Activated gamma-delta T cell (primary cell): ENCODE measurements around the gene MAP2.

ENCODE experiments used
- DNase-seq: peaks from one replicate; lab custom pipeline; 2025; lab: John Stamatoyannopoulos, UW
- total RNA-seq, 2 donors: gene quantifications; one replicate each; lab custom pipeline; 2026; lab: John Stamatoyannopoulos, UW

The MAP2 gene, protein sequence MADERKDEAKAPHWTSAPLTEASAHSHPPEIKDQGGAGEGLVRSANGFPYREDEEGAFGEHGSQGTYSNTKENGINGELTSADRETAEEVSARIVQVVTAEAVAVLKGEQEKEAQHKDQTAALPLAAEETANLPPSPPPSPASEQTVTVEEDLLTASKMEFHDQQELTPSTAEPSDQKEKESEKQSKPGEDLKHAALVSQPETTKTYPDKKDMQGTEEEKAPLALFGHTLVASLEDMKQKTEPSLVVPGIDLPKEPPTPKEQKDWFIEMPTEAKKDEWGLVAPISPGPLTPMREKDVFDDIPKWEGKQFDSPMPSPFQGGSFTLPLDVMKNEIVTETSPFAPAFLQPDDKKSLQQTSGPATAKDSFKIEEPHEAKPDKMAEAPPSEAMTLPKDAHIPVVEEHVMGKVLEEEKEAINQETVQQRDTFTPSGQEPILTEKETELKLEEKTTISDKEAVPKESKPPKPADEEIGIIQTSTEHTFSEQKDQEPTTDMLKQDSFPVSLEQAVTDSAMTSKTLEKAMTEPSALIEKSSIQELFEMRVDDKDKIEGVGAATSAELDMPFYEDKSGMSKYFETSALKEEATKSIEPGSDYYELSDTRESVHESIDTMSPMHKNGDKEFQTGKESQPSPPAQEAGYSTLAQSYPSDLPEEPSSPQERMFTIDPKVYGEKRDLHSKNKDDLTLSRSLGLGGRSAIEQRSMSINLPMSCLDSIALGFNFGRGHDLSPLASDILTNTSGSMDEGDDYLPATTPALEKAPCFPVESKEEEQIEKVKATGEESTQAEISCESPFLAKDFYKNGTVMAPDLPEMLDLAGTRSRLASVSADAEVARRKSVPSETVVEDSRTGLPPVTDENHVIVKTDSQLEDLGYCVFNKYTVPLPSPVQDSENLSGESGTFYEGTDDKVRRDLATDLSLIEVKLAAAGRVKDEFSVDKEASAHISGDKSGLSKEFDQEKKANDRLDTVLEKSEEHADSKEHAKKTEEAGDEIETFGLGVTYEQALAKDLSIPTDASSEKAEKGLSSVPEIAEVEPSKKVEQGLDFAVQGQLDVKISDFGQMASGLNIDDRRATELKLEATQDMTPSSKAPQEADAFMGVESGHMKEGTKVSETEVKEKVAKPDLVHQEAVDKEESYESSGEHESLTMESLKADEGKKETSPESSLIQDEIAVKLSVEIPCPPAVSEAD (N-terminal part only)
- 0.20 to 0.31 reads per million in 2 donors for total RNA-seq

DNA sequence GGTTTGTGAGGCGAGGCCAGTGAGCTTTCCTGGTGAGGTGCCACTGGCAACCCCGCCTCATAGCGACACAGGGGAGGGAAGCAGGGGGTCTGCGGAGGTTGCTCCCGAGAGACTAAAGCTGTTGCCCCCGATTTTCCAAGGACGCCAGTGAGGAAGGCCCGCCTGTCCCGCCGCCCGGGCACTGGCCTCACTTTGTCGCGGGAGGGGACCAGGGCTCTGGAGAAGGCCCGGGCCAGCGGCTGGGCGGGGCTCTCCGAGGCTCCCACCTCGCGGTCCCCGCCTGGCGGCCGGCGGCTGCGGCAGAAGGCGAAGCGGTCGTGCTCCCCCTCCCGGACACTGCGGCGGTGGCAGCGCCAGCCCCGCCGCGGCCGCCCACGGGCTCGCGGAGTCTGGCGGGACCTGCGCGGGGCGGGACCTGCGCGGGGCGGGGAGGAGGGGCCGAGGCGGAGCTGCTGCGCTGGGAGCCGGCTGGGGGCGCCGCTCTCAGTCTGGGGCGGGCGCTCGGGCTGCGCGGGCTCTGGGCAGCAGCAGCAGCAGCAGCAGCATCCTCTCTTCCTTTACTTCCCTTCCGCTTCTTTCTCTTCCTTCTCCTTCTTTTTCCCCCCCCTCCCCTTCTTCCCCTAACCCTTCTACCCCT, at the start of gene MAP2:
MAP2 (plus strand) TSS at position 486 of the 637 bp plus-strand sequence. CDS start 229,124 bp downstream, outside the sequence.
- DNase-seq, result peak; percentile 20

DNA sequence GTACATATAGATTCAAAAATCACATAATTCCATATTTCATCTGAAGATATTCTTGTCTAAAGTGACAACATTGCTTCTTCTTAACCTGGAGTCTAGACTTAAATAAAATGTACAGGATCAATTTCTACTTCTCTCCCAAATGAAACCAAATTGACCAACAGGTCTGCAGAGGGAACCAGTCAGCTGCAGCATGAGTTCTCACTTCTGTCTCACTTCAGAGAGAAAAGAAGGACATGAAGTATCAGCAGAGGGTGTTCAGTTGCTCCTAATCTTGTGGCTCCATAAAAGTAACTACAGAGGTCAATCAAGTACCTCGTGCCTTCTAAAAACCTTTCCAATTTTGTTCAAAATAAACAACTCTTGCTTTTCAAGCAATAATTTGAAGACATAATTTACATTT, 47.2 kb upstream of the MAP2 start:
- no peak for DNase-seq

DNA sequence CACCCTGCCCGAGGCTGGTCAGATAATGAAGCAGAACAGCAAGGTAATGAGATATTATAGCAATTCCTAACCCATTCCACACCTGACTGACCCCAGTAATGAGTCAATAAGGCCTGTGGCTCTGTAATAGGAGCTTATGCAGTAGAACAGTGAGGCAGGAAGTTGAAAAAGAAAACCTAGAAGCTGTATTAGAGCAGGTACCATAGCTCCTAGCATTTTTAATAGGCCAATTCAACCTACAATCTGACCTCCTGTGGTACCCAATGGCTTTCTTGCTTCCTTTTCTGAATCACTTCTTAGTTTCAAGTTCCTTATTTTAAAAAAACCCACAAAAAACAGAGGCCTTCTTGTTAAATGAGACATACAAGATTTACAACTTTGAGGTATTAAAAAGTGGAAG, 43.6 kb upstream of the MAP2 start:
- no peak for DNase-seq

DNA sequence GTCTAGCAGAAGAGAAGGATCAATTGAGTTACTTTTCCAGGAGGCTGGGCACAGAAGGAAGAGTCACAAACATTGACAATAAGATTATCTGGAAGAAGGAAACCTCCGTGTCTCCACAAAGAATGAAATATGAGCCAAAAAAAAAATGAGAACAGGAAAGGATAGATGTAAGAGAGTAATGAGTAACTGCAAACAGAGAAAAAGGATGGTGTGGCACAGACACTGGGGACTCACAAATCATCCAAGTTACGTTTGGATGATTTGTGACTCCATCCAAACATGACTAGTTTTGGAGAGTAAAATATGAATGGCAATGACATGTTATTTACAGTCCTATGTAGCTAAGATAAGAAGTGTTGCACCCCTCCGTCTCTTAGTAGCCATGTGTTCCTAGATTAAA, 42.8 kb upstream of the MAP2 start:
- no peak for DNase-seq

DNA sequence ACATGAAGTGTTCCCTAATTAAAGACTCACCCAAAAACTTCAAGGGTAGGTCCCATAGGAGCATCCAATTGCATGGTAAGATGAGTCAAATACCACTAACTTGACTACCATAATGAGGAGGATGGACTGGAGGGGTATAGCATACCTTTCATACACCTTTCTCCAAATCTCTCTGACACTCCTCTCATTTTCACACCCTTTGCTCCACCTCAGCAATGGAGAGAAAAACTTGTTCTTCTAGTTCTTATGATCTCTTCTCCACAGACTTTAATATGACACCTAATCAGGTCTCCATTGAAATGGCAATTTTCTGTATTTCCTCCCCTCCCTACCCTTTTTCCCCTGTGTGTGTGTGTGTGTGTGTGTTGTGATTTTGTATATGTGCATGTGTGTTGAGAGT, 41.1 kb upstream of the MAP2 start:
- no peak for DNase-seq

DNA sequence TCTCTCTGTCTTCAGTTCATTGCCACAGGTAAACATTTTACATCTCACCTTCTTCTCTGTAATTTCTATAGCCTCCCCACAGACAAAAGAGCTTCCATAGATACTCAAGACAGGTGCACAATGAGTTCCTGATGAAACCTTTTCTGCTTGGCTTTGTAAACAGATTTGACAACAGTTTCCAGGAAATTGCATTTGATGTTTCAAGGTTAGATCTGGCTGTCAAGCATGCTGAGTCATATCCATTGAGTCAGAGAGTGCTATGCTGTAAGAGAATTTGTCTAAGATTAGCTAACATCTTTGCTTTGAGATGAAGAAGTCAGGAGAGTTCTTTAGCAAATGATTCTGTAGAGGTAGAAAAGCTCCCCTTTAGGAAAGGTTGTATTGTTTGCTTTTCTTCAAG, 40.6 kb upstream of the MAP2 start:
- DNase-seq, result no peak

DNA sequence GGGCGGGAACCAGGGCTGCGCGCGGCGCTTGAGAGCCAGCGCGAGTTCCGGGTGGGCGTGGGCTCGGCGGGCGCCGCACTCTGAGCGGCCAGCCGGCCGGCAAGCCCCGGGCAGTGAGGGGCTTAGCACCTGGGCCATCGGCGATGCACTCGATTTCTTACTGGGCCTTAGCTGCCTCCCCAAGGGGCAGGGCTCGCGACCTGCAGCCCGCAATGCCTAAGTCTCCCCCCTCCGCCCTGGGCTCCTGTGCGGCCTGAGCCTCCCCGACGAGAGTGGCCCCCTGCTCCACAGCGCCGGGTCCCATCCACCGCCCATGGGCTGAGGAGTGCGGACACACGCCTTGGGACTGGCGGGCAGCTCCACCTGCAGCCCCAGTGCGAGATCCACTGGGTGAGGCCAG, 36.5 kb upstream of the MAP2 start:
- peak; percentile 7 for DNase-seq

DNA sequence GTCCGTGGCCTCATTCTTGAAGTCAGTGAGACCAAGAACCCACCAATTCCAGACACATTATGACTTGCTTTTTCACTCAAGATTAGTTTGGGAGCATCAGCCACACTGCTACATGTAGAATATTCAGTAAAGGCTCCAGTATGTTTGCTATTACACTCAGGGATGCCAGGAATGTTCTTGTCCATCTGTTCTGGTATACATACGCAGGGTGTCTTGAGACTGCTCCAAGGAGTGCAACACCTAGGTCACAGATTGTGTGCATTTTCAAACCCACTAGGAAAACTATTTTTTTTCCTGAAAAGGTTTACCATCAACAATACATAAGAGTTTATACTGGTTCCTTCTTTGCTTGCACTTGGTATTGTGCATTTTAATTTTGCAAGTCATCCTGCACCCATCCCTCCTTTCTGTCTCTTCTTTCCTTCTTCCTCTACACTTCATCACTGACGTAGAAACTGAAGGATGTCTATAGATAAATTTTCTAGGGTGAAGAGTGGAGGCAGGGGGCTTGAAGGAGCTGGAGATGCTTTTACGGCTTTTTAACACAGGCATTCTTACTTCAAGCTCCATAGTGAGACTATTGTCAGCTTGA, 35.3 kb upstream of the MAP2 start:
- DNase-seq, result no peak

DNA sequence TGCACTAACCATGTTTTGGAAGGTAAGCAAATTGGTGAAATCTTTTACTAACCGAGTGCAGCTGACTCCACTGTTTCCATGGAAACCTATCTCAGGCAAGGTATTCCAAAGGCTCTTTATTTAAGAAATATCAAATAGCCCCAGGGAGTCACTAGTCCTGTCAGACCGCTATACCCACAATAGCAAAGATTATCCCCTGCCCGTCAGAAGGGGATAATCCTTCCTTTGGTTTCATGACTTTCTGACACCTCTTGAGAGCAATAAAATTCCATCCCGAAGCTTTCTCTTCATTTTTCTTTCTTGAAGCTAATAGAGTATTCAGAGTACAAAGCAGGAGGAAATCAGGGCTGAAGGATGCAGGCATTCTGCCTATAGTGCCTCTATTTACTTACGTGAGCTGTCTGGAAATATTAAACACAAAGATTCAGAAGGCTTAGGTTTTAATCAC, 34.7 kb upstream of the MAP2 start:
- DNase-seq, result no peak

DNA sequence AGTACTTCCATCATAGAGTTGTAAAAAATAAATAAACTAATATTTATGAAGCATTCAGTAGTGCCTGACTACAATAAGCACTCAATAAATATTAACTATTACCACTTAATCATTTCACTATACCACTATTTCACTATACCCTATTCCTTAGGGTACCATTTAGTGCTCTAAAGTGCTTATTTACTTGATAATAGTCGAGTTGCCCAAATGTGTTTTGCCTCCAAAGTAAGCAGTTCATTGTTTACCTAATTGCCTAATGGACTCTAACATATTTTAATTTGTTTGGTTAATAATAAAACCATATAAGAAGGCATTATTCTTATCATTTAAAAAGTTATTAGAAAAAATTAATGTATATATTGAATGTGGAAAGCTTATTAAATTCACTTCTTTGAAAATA, 33.0 kb upstream of the MAP2 start:
- DNase-seq, result no peak

DNA sequence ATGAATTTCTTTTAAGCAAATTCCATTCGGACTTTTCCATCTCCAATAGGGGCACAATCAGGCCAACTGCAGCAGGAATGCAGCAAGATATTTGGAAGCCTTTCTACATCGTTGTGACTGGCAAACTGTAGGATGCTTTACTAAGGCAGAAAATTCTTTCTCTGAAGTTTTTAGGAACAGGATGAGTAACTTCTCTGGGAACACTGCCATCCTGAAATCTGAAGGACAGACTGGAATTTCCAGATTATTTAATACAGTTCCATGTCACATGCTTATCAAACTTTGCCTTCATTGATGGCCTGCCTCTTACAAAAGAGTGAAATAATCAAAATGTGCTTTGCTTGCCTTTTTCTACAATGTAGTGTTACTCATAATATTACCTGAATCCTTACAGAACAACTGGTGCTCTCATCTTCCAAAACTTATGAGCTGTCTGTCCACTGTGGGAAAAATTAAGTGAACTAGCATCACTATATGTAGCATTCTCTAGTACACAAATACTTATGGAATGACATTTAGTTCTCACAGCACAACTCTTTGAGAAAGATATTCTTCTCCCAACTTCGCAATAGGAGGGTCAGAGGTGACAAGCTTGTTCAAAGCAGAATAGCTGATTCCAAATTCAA, 32.0 kb upstream of the MAP2 start:
- no peak for DNase-seq

DNA sequence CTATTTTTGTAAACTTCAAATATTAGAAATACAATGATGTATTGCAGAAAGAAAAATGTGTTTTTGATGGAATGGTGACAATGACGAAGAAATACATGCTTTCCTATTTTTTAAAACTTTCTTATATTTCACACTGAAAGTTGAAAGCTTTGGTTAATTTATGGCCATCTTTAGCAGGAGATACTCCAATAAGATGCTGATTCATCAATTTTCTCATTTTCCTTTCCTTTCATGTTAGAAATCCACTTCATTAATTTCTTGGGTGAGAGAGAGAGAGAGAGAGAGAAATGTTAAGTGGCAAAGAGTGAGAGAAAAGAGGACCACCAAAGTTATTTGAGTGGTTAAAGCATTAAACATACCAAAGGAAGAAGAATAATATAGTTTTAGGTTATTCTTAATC, 28.6 kb upstream of the MAP2 start:
- no peak for DNase-seq

DNA sequence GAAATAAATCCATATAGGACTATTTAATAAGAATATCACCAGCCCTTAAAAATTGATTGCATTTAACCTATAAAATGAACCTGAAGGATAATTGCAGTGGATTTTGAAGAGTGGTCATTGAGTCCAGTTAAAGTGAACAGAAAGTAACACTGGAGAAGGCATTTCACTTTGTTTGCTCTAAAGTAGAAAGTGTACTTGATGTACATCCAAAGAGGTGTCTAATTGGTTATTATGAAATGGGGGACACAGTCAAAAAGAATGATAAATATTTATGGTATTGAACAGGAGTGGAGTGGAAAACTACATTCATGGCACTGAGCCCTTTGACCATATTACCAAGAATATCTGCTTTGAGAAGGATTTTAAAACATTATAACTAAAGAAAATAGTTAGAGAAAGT, 28.2 kb upstream of the MAP2 start:
- DNase-seq, result no peak

DNA sequence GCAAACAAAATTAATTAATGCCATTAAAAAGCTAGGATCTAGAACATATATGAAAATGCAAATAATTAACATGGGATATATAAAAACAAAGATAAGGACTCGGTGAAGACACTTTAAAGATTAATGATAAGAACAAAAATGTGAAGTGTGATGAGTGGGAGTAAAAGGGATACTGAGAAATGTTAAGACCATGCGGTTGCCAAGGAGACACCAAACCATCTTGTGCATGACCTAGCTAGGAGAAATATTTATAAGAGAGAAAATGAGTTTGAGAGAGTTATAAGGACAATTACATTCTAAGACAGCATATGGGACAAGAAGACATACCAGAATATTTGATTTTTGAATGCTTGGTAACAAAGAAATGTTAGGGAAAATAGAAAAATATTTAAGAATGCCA, 25.4 kb upstream of the MAP2 start:
- DNase-seq, result no peak

DNA sequence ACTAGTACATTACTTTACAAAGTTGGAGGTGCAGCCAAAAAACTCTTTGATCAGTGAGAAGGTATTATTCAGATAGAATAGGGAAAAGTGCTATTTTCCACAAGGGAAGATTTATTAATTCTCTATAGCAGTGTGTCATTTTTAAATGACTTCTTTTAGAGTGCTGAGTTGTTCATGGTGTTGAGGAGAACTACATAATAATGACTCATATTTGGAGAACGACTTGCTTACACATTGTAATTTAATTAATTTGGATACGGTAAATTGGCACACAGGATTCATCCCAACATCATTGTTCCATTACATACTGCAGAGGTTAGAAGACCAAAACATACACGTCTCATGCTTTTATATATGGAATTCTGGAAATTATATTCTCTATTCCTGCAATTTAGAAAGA, 22.1 kb upstream of the MAP2 start:
- no peak for DNase-seq

DNA sequence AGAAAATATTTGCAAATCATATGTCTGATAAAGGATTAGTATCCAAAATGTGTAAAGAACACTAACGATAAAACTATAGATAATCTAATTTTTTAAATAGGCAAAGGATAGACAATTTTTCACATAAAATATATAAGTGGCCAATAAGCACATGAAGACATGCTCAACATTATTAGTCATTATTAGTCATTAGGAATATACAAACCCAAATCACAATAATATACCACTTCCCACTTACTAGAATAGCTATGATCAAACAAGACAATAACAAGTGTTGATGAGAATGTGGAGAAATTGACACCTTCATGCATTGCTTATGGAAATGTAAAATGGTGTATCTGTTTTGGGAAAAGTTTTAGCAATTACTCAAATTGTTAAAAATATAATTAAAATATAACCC, 12.6 kb upstream of the MAP2 start:
- no peak for DNase-seq

DNA sequence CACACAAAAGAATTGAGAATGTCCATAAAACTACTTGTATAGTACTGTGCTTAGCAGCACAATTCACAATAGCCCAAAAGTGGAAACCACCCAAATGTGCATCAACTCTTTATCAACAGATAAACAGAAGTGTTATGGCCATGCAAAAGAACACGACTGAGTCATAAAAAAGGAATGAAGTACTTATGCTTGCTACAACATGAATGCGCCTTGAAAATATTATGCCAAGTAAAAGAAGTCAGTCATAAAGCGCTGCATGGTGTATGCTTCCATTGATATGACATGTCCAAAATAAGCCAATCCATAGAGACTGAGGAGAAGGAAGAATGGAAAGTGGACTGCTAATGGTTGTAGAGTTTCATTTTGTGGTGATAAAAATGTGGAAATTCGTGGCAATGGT, 12.1 kb upstream of the MAP2 start:
- DNase-seq, result no peak

DNA sequence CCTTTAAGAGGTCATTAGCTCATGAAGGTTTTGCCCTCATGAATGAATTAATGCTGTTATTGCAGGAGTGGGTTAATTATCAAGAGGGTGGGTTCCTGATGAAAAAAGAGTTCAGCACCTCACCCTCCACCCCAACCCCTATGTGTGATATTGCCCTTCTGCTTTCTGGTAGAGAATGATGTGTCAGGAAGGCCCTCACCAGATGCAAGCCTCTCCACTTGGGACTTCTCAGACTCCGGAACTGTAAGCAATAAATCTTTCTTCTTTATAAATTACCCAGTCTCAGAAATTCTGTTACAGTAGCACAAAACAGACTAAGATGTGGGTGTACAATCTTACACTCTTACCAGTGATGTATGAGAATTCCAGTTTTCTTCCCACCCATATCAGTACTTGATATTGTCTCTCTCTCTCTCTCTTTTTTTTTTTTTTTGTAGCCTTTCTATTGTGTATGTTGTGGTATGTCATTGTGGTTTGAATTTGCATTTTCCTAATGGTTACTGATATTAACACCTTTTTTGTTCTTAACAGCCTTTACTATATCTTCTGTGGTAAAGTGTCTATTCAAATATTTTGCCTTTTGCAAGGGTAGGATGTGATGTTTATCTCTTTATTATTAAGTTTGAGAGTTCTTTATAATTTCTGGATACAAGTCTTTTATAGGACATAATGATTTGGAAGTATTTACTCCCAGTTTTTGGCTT, 10.4 kb upstream of the MAP2 start:
- DNase-seq, result no peak

DNA sequence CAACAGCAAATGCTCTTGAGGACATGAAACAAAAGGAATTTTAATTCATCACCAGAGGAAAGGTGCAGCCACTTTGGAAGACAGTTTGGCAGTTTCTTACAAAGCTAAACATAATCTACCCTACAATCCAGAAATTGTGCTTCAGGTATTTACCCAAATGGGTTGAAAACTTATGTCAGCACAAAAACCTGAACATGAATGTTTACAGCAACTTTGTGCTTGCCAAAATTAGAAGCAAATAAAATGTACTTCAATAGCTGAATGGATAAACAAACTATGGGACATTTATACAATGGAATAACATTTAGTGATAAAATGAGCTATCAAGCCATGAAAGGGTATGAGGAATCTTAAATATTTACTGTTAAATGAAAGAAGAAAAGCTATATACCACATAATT, 6.9 kb upstream of the MAP2 start:
- DNase-seq, result no peak

DNA sequence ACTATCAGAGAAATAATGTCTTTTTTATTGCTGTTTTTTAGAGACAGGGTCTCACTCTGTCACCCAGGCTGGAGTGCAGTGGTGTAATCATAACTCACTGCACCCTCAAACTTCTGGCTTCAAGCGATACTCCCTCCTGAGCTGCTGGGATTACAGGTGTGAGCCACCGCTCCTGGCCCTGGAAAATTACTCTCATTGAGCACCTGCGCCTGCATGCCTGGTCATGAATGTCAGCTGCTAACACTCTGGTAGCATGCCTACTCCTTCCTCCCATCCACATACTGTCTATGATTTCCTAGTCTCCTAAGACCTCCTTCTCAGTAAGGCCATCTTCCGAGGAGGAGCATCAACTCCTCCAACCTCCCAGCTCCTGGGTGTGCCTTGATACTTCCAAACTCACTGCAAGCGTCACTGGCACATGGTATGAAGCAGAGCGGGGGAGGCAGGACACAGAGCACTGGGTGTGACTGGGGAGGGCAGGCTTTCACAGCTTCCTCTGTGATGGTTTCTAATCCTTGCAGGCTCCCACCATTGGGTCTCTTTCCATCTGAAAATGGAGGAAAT, 1.6 kb upstream of the MAP2 start:
- no peak for DNase-seq
